Measurements from ENCODE around the gene BEST2. TPM values are rescaled to one million over a fixed set of nuclear protein-coding genes. Genes with fewer than 3 reads are reported as not detected.
A peak's percentile ranks its signal among the peaks of the same experiment; 100 is the strongest.
"Not testable (repeated sequence)": the region's sequence is repeated elsewhere in the genome, so short reads cannot be mapped to it uniquely, and the experiment has no call there.

Gene BEST2
- total and polyA plus RNA-seq, 4 donors = 2.5 TPM; not detected in 3

DNA sequence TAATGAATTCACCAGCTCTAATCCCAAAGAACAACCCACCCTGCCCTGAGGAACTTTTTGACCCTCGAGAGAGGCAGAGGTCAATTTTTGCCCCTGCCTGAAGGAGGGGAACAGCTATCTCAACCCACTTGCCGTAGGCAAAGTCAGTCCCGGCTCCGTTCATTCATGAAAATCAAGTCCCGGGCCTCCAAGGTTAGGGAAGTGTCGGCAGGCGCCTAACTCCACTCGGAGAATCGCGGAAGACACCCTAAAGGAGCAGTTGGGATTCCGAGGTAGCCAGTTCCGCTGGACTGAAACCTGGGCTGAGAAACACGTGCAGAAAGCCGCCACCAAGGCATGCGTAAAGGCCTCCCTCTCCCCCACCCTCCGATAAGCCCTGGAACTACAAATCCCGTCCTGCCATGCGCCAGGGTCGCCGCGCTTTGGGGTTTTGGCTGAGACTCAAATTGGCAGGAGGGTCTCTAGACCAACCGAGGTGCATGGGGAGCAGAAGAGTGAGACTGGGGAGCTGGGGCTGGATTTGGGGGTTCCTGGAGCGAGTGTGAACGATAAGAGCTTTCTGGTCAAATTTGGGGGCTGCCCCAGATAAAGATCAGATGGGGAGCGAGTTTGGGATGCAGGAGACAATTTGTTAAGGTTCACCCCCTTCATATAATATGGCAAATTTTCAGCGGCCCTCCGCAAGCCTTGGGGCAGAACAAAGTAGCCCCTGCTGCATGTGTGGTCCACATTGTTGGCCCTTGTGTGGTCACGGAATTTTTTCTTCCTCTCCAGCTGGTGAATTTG lies 27.8 kb upstream of the BEST2 start, which contains the start of gene TNPO2:
Gene TNPO2 (minus strand): TSS at position 292 of the 786 bp plus-strand sequence. CDS start 2,955 bp downstream, outside the sequence.
- peak; percentile 47 for ATAC-seq (ENCODE audit: low FRiP score)
- intact Hi-C loops (cut with DNase I) = loop anchor here (2.0 to 5.0 kb wide), 2 partner anchors 43 to 73 kb away; partner anchors contain the start of gene DHPS (in 1 of the 2)
- peak within 1 kb of the TSS; percentile 17 to 64 for H3K4me3 ChIP-seq (ENCODE audit: low read length in 2 of 2)
- no peaks in the 10 kb centered on the region for H3K36me3 ChIP-seq (ENCODE audit: control insufficient read depth in 1 of 2, insufficient read depth in 2 of 2, low read length in 1 of 2)
- H3K9me3 ChIP-seq (ENCODE audit: control insufficient read depth, low read length) = no peaks in the 10 kb centered on the region
- 3% methylated on average over 28 of the region's 28 CpGs for WGBS, 2 donors
- DNase-seq = peak in 1 of 2 donors; percentile 84
- H3K27me3 ChIP-seq (ENCODE audit: control insufficient read depth in 1 of 2, insufficient read depth in 2 of 2, low read length in 1 of 2) = no peaks in the 10 kb centered on the region
- peak within 1 kb of the TSS in 1 of 2 donors; percentile 70 for H3K27ac ChIP-seq (ENCODE audit: low read depth in 1 of 2, low read length in 2 of 2)
- H3K4me1 ChIP-seq (ENCODE audit: control insufficient read depth in 1 of 2, insufficient read depth in 2 of 2, low read length in 2 of 2) = no peaks in the 10 kb centered on the region

DNA sequence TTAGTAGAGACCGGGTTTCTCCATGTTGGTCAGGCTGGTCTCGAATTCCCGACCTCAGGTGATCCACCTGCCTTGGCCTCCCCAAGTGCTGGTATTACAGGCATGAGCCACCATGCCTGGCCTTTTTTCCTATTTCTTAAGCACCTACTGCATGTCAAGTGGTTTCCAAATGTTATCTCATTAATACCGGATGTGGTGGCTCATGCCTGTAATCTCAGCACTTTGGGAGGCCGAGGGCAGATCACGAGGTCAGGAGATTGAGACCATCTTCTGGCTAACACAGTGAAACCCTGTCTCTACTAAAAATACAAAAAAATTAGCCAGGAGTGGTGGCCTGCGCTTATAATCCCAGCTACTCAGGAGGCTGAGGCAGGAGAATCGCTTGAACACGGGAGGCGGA lies 26.0 kb upstream of the BEST2 start:
- ATAC-seq (ENCODE audit: low FRiP score); intact Hi-C loops (cut with DNase I); H3K27me3 ChIP-seq (ENCODE audit: control insufficient read depth in 1 of 2, insufficient read depth in 2 of 2, low read length in 1 of 2); H3K9me3 ChIP-seq (ENCODE audit: control insufficient read depth, low read length); H3K4me1 ChIP-seq (ENCODE audit: control insufficient read depth in 1 of 2, insufficient read depth in 2 of 2, low read length in 2 of 2); H3K27ac ChIP-seq (ENCODE audit: low read depth in 1 of 2, low read length in 2 of 2); H3K4me3 ChIP-seq (ENCODE audit: low read length in 2 of 2); H3K36me3 ChIP-seq (ENCODE audit: control insufficient read depth in 1 of 2, insufficient read depth in 2 of 2, low read length in 1 of 2); DNase-seq: not testable (repeated sequence)
- 91 to 94% methylated on average over 10 of the region's 10 CpGs for WGBS, 2 donors

DNA sequence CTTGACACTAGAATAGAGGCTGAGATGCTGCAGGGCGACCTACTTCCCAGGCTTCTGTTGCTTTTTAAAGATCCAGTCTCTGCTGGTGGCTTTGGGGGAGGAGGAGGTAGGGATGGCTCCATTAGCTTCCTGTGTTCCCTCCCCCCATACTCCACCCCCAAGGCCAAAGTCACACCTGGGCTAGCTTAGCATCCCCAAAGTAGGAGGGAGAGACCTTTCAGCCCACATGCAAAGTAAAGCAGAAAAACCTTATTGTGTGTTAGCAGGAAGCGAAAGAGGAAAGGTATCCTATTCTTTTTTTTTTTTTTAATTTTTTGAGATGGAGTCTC lies 24.6 kb upstream of the BEST2 start:
- no peaks in the 10 kb centered on the region for H3K36me3 ChIP-seq (ENCODE audit: control insufficient read depth in 1 of 2, insufficient read depth in 2 of 2, low read length in 1 of 2)
- ATAC-seq (ENCODE audit: low FRiP score) (no peak), DNase-seq (no peak)
- intact Hi-C loops (cut with DNase I) = no loop called here
- H3K9me3 ChIP-seq (ENCODE audit: control insufficient read depth, low read length) = no peaks in the 10 kb centered on the region
- H3K27me3 ChIP-seq (ENCODE audit: control insufficient read depth in 1 of 2, insufficient read depth in 2 of 2, low read length in 1 of 2) = no peaks in the 10 kb centered on the region
- H3K4me3 ChIP-seq (ENCODE audit: low read length in 2 of 2) = no peak overlapping the region
- no peak overlapping the region for H3K27ac ChIP-seq (ENCODE audit: low read depth in 1 of 2, low read length in 2 of 2)
- peaks cover 0 to 2% of the 10 kb centered on the region in 2 donors for H3K4me1 ChIP-seq (ENCODE audit: control insufficient read depth in 1 of 2, insufficient read depth in 2 of 2, low read length in 2 of 2)
- 92 to 100% methylated on average over 2 of the region's 2 CpGs for WGBS, 2 donors

- Histone ChIP-seq H3K9me3 (ENCODE audit: control insufficient read depth, low read length) (no peaks in the 10 kb centered on the region), H3K4me1 (ENCODE audit: control insufficient read depth in 1 of 2, insufficient read depth in 2 of 2, low read length in 2 of 2) (peaks cover 0 to 2% of the 10 kb centered on the region in 2 donors), H3K27me3 (ENCODE audit: control insufficient read depth in 1 of 2, insufficient read depth in 2 of 2, low read length in 1 of 2) (no peaks in the 10 kb centered on the region), H3K36me3 (ENCODE audit: control insufficient read depth in 1 of 2, insufficient read depth in 2 of 2, low read length in 1 of 2) (no peaks in the 10 kb centered on the region), H3K27ac (ENCODE audit: low read depth in 1 of 2, low read length in 2 of 2) (no peak overlapping the region), H3K4me3 (ENCODE audit: low read length in 2 of 2) (no peak overlapping the region)
- 96% methylated on average over 9 of the region's 9 CpGs for WGBS, 2 donors
- ATAC-seq (ENCODE audit: low FRiP score) (no peak), DNase-seq (no peak)
- intact Hi-C loops (cut with DNase I) = no loop called here
Measured at GRCh38 chr19:12727745-12728433, 23.7 kb upstream of the BEST2 start.

GRCh38 chr19:12730064-12730463 lies 21.5 kb upstream of the BEST2 start:
- peaks cover 0 to 2% of the 10 kb centered on the region in 2 donors for H3K4me1 ChIP-seq (ENCODE audit: control insufficient read depth in 1 of 2, insufficient read depth in 2 of 2, low read length in 2 of 2)
- H3K36me3 ChIP-seq (ENCODE audit: control insufficient read depth in 1 of 2, insufficient read depth in 2 of 2, low read length in 1 of 2) = no peaks in the 10 kb centered on the region
- DNase-seq = no peak
- H3K27ac ChIP-seq (ENCODE audit: low read depth in 1 of 2, low read length in 2 of 2) = no peak overlapping the region
- H3K27me3 ChIP-seq (ENCODE audit: control insufficient read depth in 1 of 2, insufficient read depth in 2 of 2, low read length in 1 of 2) = no peaks in the 10 kb centered on the region
- WGBS, 2 donors = 81 to 88% methylated on average over 3 of the region's 3 CpGs
- intact Hi-C loops (cut with DNase I) = no loop called here
- no peak overlapping the region for H3K4me3 ChIP-seq (ENCODE audit: low read length in 2 of 2)
- H3K9me3 ChIP-seq (ENCODE audit: control insufficient read depth, low read length) = no peaks in the 10 kb centered on the region
- ATAC-seq (ENCODE audit: low FRiP score) = no peak

DNA sequence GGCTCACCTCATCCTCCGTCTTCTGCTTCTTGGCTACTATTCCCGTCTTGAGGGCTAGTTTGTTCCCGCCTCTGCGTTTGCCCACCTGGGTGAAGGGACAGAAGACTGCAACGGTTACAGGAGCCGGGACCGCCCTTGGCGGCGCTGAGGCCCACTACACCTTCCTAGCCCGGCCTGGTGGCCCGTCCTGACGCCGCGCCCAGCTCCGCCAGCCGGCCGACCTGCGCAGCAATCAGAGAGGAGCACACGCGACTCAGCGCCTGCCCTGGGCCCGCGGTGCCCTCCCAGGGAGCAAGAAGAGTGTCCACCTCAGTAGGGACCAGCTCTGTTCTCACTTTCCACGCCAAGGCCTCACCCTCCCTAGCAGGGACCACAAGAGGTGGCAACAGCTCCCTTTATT lies 20.3 kb upstream of the BEST2 start:
- Histone ChIP-seq H3K4me3 (ENCODE audit: low read length in 2 of 2) (no peak overlapping the region), H3K27me3 (ENCODE audit: control insufficient read depth in 1 of 2, insufficient read depth in 2 of 2, low read length in 1 of 2) (no peaks in the 10 kb centered on the region), H3K9me3 (ENCODE audit: control insufficient read depth, low read length) (no peaks in the 10 kb centered on the region), H3K4me1 (ENCODE audit: control insufficient read depth in 1 of 2, insufficient read depth in 2 of 2, low read length in 2 of 2) (peaks cover 0 to 2% of the 10 kb centered on the region in 2 donors), H3K27ac (ENCODE audit: low read depth in 1 of 2, low read length in 2 of 2) (no peak overlapping the region), H3K36me3 (ENCODE audit: control insufficient read depth in 1 of 2, insufficient read depth in 2 of 2, low read length in 1 of 2) (no peaks in the 10 kb centered on the region)
- 89 to 91% methylated on average over 24 of the region's 24 CpGs for WGBS, 2 donors
- ATAC-seq (ENCODE audit: low FRiP score) = no peak
- intact Hi-C loops (cut with DNase I) = no loop called here
- no peak for DNase-seq

DNA sequence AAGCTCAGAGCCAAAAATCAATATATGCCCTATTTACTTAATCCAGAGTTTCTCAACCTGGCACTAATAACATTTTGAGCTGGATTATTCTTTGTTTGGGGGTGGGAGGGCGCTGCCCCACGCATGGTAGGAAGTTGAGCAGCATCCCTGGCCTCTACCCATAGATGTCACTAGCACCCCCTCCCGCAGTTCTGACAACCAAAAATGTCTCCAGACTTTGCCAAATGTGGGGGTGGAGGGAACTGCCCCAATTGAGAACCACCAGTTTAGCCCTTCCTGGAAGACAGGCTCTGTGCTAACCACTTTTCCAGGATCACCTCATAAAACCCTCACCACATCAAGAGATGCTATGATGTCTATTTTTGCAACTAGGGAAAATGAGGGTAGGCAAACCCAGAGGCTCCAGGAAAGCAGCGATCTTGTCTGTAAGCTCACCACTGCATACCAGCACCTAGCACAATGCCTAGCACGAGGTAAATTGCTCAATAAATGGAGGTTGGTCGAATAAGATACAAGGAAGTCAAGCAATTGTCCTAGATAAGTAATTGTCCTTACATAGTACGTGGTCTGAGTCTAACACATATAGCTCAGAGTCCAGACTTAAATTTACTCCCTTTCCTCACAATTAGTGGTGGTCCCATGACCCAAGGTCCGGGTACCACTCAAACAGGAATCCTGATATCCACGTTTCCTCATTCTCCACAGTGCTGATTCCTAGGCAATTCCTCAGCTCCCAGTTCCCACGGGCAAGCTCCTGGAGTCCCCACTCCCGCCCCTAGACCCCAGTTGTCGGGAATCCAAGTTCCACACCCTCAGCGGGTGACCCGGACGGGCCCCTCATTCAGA lies 18.0 kb upstream of the BEST2 start:
- DNase-seq (no peak), ATAC-seq (ENCODE audit: low FRiP score) (no peak)
- peaks cover 0 to 4% of the 10 kb centered on the region in 2 donors for H3K4me1 ChIP-seq (ENCODE audit: control insufficient read depth in 1 of 2, insufficient read depth in 2 of 2, low read length in 2 of 2)
- intact Hi-C loops (cut with DNase I) = no loop called here
- no peaks in the 10 kb centered on the region for H3K27me3 ChIP-seq (ENCODE audit: control insufficient read depth in 1 of 2, insufficient read depth in 2 of 2, low read length in 1 of 2)
- WGBS, 2 donors = 1 to 2% methylated on average over 15 of the region's 15 CpGs
- no peaks in the 10 kb centered on the region for H3K36me3 ChIP-seq (ENCODE audit: control insufficient read depth in 1 of 2, insufficient read depth in 2 of 2, low read length in 1 of 2)
- peak overlapping the region in 1 of 2 donors; percentile 38 for H3K27ac ChIP-seq (ENCODE audit: low read depth in 1 of 2, low read length in 2 of 2)
- peak overlapping the region; percentile 93 to 95 for H3K4me3 ChIP-seq (ENCODE audit: low read length in 2 of 2)
- H3K9me3 ChIP-seq (ENCODE audit: control insufficient read depth, low read length) = no peaks in the 10 kb centered on the region

- H3K4me3 ChIP-seq (ENCODE audit: low read length in 2 of 2) = peak within 1 kb of the TSS; percentile 43 to 73
- no peaks in the 10 kb centered on the region for H3K9me3 ChIP-seq (ENCODE audit: control insufficient read depth, low read length)
- peak within 1 kb of the TSS in 1 of 2 donors; percentile 52 for H3K27ac ChIP-seq (ENCODE audit: low read depth in 1 of 2, low read length in 2 of 2)
- H3K4me1 ChIP-seq (ENCODE audit: control insufficient read depth in 1 of 2, insufficient read depth in 2 of 2, low read length in 2 of 2) = peaks cover 0 to 3% of the 10 kb centered on the region in 2 donors
- 1% methylated on average over 29 of the region's 29 CpGs for WGBS, 2 donors
- intact Hi-C loops (cut with DNase I) = no loop called here
- H3K27me3 ChIP-seq (ENCODE audit: control insufficient read depth in 1 of 2, insufficient read depth in 2 of 2, low read length in 1 of 2) = no peaks in the 10 kb centered on the region
- DNase-seq (peak; percentile 84 to 90), ATAC-seq (ENCODE audit: low FRiP score) (peak; percentile 93)
- no peaks in the 10 kb centered on the region for H3K36me3 ChIP-seq (ENCODE audit: control insufficient read depth in 1 of 2, insufficient read depth in 2 of 2, low read length in 1 of 2)
Measured at GRCh38 chr19:12736995-12737834, 14.4 kb upstream of the BEST2 start, which contains the start of gene GET3. TSS of gene GET3 (plus strand) at chr19:12737497. CDS start at chr19:12737506, 9 bp downstream.

All from aorta (tissue), 5 donors.